GM23248 (cell line): ENCODE data around the gene STOML2.

Source experiments
- EZH2 ChIP-seq: fragments of 200-600 bp; sonication (generic); IDR thresholded peaks from 2 replicates; pipeline ENCODE4 v1.6.1; 2018; ENCODE audit warnings: antibody characterized with exemption, mild to moderate bottlenecking; ENCODE audit not compliant: insufficient read depth, poor library complexity, severe bottlenecking
- EZH2phosphoT487 ChIP-seq: fragments of 200-600 bp; sonication (generic); IDR thresholded peaks from 2 replicates; pipeline ENCODE4 v1.6.1; 2018; ENCODE audit warnings: antibody characterized with exemption, moderate library complexity, mild to moderate bottlenecking, low read depth; ENCODE audit not compliant: insufficient read depth

GRCh38 chr9:35106343-35106730 lies 3.4 kb upstream of the STOML2 start:
- TF ChIP-seq EZH2 (no peak), EZH2phosphoT487 (no peak)
